Suprapubic skin (tissue), 4 donors: ENCODE results near the gene SMIM36.

ENCODE experiments used
- CTCF ChIP-seq, 2 donors: fragments of 200-600 bp in 1 of 2; fragments of 450-650 bp in 1 of 2; sonication (generic) in 1 of 2; IDR thresholded peaks; one replicate each; pipeline ENCODE4 v1.5.1; 2016 to 2019; ENCODE audit warnings: antibody characterized with exemption in 2 of 2, mild to moderate bottlenecking in 1 of 2, moderate library complexity in 1 of 2
- EP300 ChIP-seq: sonication (generic); formaldehyde crosslinking; IDR thresholded peaks from one replicate; pipeline ENCODE4 v1.6.1; 2017; ENCODE audit warnings: antibody characterized with exemption
- POLR2A ChIP-seq, 2 donors: fragments of 450-650 bp; IDR thresholded peaks; one replicate each; pipeline ENCODE4 v1.6.1; 2017; ENCODE audit warnings: antibody characterized with exemption in 2 of 2, mild to moderate bottlenecking in 2 of 2, moderate library complexity in 2 of 2
- POLR2AphosphoS5 ChIP-seq, 3 donors: sonication (generic); formaldehyde crosslinking; IDR thresholded peaks; one replicate each; pipeline ENCODE4 v1.6.1; 2017; ENCODE audit warnings: antibody characterized with exemption in 3 of 3

GRCh38 chr17:55427587-55427882 is 83.7 kb downstream of the SMIM36 start:
- TF ChIP-seq CTCF (IDR thresholded peaks at IDR 0.05) (no peak), POLR2A (IDR thresholded peaks at IDR 0.05) (no peak), POLR2AphosphoS5 (IDR thresholded peaks at IDR 0.05) (no peak), EP300 (no peak)
